Vagina (tissue), 2 donors: ENCODE measurements around the gene TNFSF13. TPM values are rescaled to one million over a fixed set of nuclear protein-coding genes. Genes with fewer than 3 reads are reported as not detected.

Experiments
- DNase-seq, 2 donors: peaks; one replicate each; pipeline ENCODE4 v3.0.0-alpha.2; 2017; ENCODE audit errors: extremely low spot score in 2 of 2
- H3K27ac ChIP-seq: fragments of 200-600 bp; sonication (generic); one replicate; pipeline ENCODE4 v1.5.1; 2019
- H3K27me3 ChIP-seq: fragments of 200-600 bp; sonication (generic); one replicate; pipeline ENCODE4 v1.5.1; 2019
- H3K36me3 ChIP-seq, 2 donors: fragments of 200-600 bp; sonication (generic); one replicate each; pipeline ENCODE4 v1.5.1; 2017 to 2019
- H3K4me1 ChIP-seq: fragments of 200-600 bp; sonication (generic); one replicate; pipeline ENCODE4 v1.5.1; 2019
- H3K4me3 ChIP-seq, 2 donors: fragments of 200-600 bp; sonication (generic); 1 replicate in 1 of 2; 2 replicates in 1 of 2; pipeline ENCODE4 v1.5.1; 2016 to 2019
- H3K9me3 ChIP-seq: fragments of 200-600 bp; sonication (generic); one replicate; pipeline ENCODE4 v1.5.1; 2019
- POLR2A ChIP-seq, 2 donors: fragments of 450-650 bp; IDR thresholded peaks; one replicate each; pipeline ENCODE4 v1.6.1; 2017; ENCODE audit warnings: antibody characterized with exemption in 2 of 2, mild to moderate bottlenecking in 2 of 2, moderate library complexity in 2 of 2
- POLR2AphosphoS5 ChIP-seq, 2 donors: sonication (generic); formaldehyde crosslinking; IDR thresholded peaks; one replicate each; pipeline ENCODE4 v1.9.0; 2017; ENCODE audit warnings: antibody characterized with exemption in 2 of 2, mild to moderate bottlenecking in 2 of 2, low read depth in 1 of 2; ENCODE audit not compliant: insufficient read depth in 1 of 2
- intact Hi-C: fragments of 100-400 bp; cut with DNase I; formaldehyde crosslinking; loops from one replicate; pipeline ENCODE4 v1.15.1; 2023
- total RNA-seq: library from RNA; depleted of rRNA; stranded (reverse); fragments of >200 nt; gene quantifications from one replicate; pipeline ENCODE4 v1.2.3, GENCODE V29; 2016
- TF ChIP-seq, protein P1 (sequence below), 3 experiments: fragments of 450-650 bp in 2 of 3; fragments of 200-600 bp in 1 of 3; sonication (generic) in 1 of 3; IDR thresholded peaks; one replicate each; pipeline ENCODE4 v1.5.1; 2017 to 2019; ENCODE audit warnings: antibody characterized with exemption in 3 of 3, mild to moderate bottlenecking in 2 of 3, moderate library complexity in 2 of 3

TNFSF13 gene, protein sequence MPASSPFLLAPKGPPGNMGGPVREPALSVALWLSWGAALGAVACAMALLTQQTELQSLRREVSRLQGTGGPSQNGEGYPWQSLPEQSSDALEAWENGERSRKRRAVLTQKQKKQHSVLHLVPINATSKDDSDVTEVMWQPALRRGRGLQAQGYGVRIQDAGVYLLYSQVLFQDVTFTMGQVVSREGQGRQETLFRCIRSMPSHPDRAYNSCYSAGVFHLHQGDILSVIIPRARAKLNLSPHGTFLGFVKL
- total RNA-seq = 20.1 TPM

DNA sequence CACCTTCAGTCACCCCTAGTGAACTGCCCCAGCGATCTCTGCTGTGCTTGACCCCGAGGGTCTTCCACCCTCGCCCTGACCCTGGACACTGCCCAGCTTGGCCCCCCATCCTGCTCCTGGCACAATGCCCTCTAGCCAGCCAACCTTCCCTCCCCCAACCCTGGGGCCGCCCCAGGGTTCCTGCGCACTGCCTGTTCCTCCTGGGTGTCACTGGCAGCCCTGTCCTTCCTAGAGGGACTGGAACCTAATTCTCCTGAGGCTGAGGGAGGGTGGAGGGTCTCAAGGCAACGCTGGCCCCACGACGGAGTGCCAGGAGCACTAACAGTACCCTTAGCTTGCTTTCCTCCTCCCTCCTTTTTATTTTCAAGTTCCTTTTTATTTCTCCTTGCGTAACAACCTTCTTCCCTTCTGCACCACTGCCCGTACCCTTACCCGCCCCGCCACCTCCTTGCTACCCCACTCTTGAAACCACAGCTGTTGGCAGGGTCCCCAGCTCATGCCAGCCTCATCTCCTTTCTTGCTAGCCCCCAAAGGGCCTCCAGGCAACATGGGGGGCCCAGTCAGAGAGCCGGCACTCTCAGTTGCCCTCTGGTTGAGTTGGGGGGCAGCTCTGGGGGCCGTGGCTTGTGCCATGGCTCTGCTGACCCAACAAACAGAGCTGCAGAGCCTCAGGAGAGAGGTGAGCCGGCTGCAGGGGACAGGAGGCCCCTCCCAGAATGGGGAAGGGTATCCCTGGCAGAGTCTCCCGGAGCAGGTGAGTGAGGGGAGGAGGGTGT is at the start of gene TNFSF13:
Gene TNFSF13, plus strand, starts transcription at position 207 of the 776 bp plus-strand sequence. Its CDS starts 290 bp downstream, at position 497.
- H3K4me1 ChIP-seq = peaks cover 61% of the 10 kb centered on the region
- no peaks in the 10 kb centered on the region for H3K27me3 ChIP-seq
- peaks cover 0 to 5% of the 10 kb centered on the region in 2 donors for H3K36me3 ChIP-seq
- H3K9me3 ChIP-seq = no peaks in the 10 kb centered on the region
- TF ChIP-seq, protein P1, sequence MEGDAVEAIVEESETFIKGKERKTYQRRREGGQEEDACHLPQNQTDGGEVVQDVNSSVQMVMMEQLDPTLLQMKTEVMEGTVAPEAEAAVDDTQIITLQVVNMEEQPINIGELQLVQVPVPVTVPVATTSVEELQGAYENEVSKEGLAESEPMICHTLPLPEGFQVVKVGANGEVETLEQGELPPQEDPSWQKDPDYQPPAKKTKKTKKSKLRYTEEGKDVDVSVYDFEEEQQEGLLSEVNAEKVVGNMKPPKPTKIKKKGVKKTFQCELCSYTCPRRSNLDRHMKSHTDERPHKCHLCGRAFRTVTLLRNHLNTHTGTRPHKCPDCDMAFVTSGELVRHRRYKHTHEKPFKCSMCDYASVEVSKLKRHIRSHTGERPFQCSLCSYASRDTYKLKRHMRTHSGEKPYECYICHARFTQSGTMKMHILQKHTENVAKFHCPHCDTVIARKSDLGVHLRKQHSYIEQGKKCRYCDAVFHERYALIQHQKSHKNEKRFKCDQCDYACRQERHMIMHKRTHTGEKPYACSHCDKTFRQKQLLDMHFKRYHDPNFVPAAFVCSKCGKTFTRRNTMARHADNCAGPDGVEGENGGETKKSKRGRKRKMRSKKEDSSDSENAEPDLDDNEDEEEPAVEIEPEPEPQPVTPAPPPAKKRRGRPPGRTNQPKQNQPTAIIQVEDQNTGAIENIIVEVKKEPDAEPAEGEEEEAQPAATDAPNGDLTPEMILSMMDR (IDR thresholded peaks at IDR 0.05) = no peak
- TF ChIP-seq POLR2AphosphoS5 (IDR thresholded peaks at IDR 0.05; ENCODE audit: insufficient read depth in 1 of 2, low read depth in 1 of 2) (peak in 1 of 2 donors; percentile 44), POLR2A (IDR thresholded peaks at IDR 0.05) (no peak)
- DNase-seq = peak in 1 of 2 donors; percentile 87
- H3K27ac ChIP-seq = peak within 1 kb of the TSS; percentile 88
- H3K4me3 ChIP-seq = peak within 1 kb of the TSS; percentile 26 to 70
- intact Hi-C loops = loop anchor here (5.0 kb wide), 1 partner anchor 121 kb away; the partner anchor contains the start of genes FGF11 and TMEM102

DNA sequence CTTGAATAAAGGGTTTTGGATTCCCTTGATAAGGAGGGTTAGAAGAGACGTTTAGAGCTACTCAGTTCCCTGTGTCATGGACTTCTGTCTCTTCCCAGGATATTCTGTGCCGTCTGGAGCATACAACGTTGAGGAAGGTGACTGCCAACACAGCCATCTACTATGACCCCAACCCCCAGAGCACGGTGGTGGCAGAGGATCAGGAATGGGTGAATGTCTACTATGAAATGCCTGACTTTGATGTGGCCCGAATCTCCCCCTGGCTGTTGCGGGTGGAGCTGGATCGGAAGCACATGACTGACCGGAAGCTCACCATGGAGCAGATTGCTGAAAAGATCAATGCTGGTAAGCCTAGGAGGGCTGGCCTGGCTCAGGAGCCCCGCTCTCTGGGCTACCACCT is 49.7 kb upstream of the TNFSF13 start:
- H3K9me3 ChIP-seq = no peaks in the 10 kb centered on the region
- TF ChIP-seq POLR2AphosphoS5 (IDR thresholded peaks at IDR 0.05; ENCODE audit: insufficient read depth in 1 of 2, low read depth in 1 of 2) (no peak), POLR2A (IDR thresholded peaks at IDR 0.05) (no peak)
- TF ChIP-seq, protein P1 (IDR thresholded peaks at IDR 0.05) = no peak
- intact Hi-C loops = no loop called here
- no peaks in the 10 kb centered on the region for H3K4me1 ChIP-seq
- no peaks in the 10 kb centered on the region for H3K27me3 ChIP-seq
- no peak overlapping the region for H3K27ac ChIP-seq
- DNase-seq = no peak
- no peak overlapping the region for H3K4me3 ChIP-seq
- H3K36me3 ChIP-seq = peaks cover 2 to 88% of the 10 kb centered on the region in 2 donors

DNA sequence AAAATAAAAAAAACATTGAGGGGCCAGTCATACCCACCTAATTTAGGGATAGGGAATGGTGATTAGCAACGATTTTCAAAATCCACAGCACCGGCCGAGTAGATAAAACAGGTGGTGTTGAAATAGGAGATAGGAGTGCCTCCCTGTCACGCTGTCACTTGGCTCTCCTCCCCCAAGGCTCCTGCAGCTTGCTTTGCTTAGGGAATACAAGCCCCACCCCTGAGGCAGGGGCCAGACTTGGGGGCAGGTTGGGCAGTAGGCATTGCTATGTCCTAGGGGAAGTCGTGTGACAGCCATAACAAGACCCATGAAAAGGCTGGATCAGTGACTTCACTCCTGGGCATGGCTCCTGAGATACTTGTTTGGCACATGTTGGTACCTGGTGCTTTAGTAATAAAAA is 48.6 kb upstream of the TNFSF13 start:
- peaks cover 2 to 95% of the 10 kb centered on the region in 2 donors for H3K36me3 ChIP-seq
- peaks cover 1% of the 10 kb centered on the region for H3K4me1 ChIP-seq
- no peaks in the 10 kb centered on the region for H3K9me3 ChIP-seq
- no peak overlapping the region for H3K4me3 ChIP-seq
- no peaks in the 10 kb centered on the region for H3K27me3 ChIP-seq
- no peak overlapping the region for H3K27ac ChIP-seq
- TF ChIP-seq POLR2AphosphoS5 (IDR thresholded peaks at IDR 0.05; ENCODE audit: insufficient read depth in 1 of 2, low read depth in 1 of 2) (no peak), POLR2A (IDR thresholded peaks at IDR 0.05) (no peak)
- TF ChIP-seq, protein P1 (IDR thresholded peaks at IDR 0.05) = no peak
- no peak for DNase-seq
- intact Hi-C loops = no loop called here

DNA sequence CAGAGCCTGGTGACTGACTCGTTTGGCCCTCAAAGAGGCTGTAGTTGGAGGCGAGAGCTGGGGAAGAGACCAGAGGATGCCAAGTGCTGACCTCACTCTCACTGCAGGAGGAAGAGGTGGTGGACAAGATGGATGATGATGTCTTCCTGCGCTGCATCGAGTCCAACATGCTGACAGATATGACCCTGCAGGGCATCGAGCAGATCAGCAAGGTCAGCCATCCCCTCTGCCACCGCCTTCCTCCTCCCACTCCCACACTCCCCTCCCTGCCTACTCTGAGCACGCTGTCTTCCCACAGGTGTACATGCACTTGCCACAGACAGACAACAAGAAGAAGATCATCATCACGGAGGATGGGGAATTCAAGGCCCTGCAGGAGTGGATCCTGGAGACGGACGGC is 47.4 kb upstream of the TNFSF13 start:
- no peak overlapping the region for H3K4me3 ChIP-seq
- H3K36me3 ChIP-seq = peaks cover 2 to 84% of the 10 kb centered on the region in 2 donors
- no peaks in the 10 kb centered on the region for H3K27me3 ChIP-seq
- TF ChIP-seq POLR2AphosphoS5 (IDR thresholded peaks at IDR 0.05; ENCODE audit: insufficient read depth in 1 of 2, low read depth in 1 of 2) = no peak
- TF ChIP-seq, protein P1 (IDR thresholded peaks at IDR 0.05) = no peak
- intact Hi-C loops = no loop called here
- no peak overlapping the region for H3K27ac ChIP-seq
- peaks cover 5% of the 10 kb centered on the region for H3K4me1 ChIP-seq
- H3K9me3 ChIP-seq = no peaks in the 10 kb centered on the region
- no peak for DNase-seq
